Endothelial cell of umbilical vein (primary cell): ENCODE data around the gene TOP2A. TPM values are rescaled to one million over a fixed set of nuclear protein-coding genes. Genes with fewer than 3 reads are reported as not detected.

Experiments
- BruUV-seq: library from RNA; stranded (reverse); fragments of 400-500 nt; replicated peaks from 2 replicates; lab custom pipeline; 2021; lab: Mats Ljungman, UMichigan
- CTCF ChIA-PET: fragments of 300-600, 350-600 bp; sonication (Branson Sonifier 250); formaldehyde crosslinking; loops from one replicate; lab custom pipeline; 2021; ENCODE audit warnings: antibody characterized with exemption, inconsistent platforms; lab: Charles Lee
- POLR2A ChIA-PET: fragments of 300-600, 350-600 bp; sonication (Branson Sonifier 250); formaldehyde crosslinking; loops from one replicate; lab custom pipeline; 2021; ENCODE audit warnings: antibody characterized with exemption, inconsistent platforms; lab: Charles Lee
- DNase-seq: peaks from one replicate; pipeline ENCODE4 v3.0.0-alpha.2; 2011; ENCODE audit warnings: low read depth, low spot score
- FAIRE-seq: peaks from 2 replicates; lab custom pipeline; 2011; peaks lifted over from hg19 to GRCh38; lab: Jason Lieb, UNC
- H2AFZ ChIP-seq: 2 replicates; pipeline ENCODE4 v1.6.0; 2012; ENCODE audit warnings: low read depth, low read length, control low read depth, inconsistent platforms
- H3K27ac ChIP-seq: 2 replicates; pipeline ENCODE4 v1.5.1; 2011; ENCODE audit warnings: low read depth, mild to moderate bottlenecking, control low read depth, low read length, moderate library complexity; ENCODE audit not compliant: insufficient read depth
- H3K27me3 ChIP-seq, 2 experiments: 2 replicates each; pipeline versions ENCODE4 v1.6.0 to v1.6.1; 2011; ENCODE audit warnings: low read length in 2 of 2, mixed read lengths in 1 of 2; ENCODE audit not compliant: control insufficient read depth in 2 of 2, insufficient read depth in 2 of 2
- H3K36me3 ChIP-seq, 2 experiments: 2 replicates in 1 of 2; 3 replicates in 1 of 2; pipeline ENCODE4 v1.5.1; 2011; ENCODE audit warnings: low read length in 2 of 2, mild to moderate bottlenecking in 1 of 2, moderate library complexity in 1 of 2; ENCODE audit not compliant: control insufficient read depth in 2 of 2, insufficient read depth in 2 of 2; ENCODE audit errors: extremely low read depth in 1 of 2
- H3K4me1 ChIP-seq: 3 replicates; pipeline ENCODE4 v1.5.1; 2011; ENCODE audit warnings: mild to moderate bottlenecking, low read length; ENCODE audit not compliant: control insufficient read depth, insufficient read depth; ENCODE audit errors: extremely low read depth
- H3K4me2 ChIP-seq: 2 replicates; pipeline ENCODE4 v1.6.1; 2011; ENCODE audit warnings: low read length, control low read depth, mixed read lengths; ENCODE audit not compliant: insufficient read depth
- H3K4me3 ChIP-seq, 3 experiments: fragments of 200-600 bp in 1 of 3; sonication (generic), shearing (Covaris generic) in 1 of 3; replicated peaks in 1 of 3; 2 replicates each; pipeline ENCODE4 v1.5.1; 2011 to 2016; ENCODE audit warnings: control low read depth in 3 of 3, low read length in 3 of 3, mild to moderate bottlenecking in 2 of 3, inconsistent platforms in 1 of 3, low read depth in 1 of 3, moderate library complexity in 1 of 3; ENCODE audit not compliant: insufficient read depth in 1 of 3
- H3K79me2 ChIP-seq: 2 replicates; pipeline ENCODE4 v1.6.0; 2012; ENCODE audit warnings: low read length, inconsistent platforms; ENCODE audit not compliant: control insufficient read depth, insufficient read depth
- H3K9ac ChIP-seq: replicated peaks from 2 replicates; pipeline ENCODE3; 2011; ENCODE audit warnings: low read length, control low read depth; ENCODE audit not compliant: insufficient read depth; ENCODE audit errors: extremely low read depth
- H3K9me1 ChIP-seq: replicated peaks from 3 replicates; pipeline ENCODE4 v1.6.0; 2011; ENCODE audit warnings: mild to moderate bottlenecking, low read length; ENCODE audit not compliant: control insufficient read depth, insufficient read depth; ENCODE audit errors: extremely low read depth
- H3K9me3 ChIP-seq: replicated peaks from 2 replicates; pipeline ENCODE4 v1.5.1; 2012; ENCODE audit warnings: low read length, inconsistent platforms; ENCODE audit not compliant: control insufficient read depth, insufficient read depth
- H4K20me1 ChIP-seq: replicated peaks from 2 replicates; pipeline ENCODE3; 2011; ENCODE audit warnings: mild to moderate bottlenecking, low read length; ENCODE audit not compliant: control insufficient read depth, insufficient read depth; ENCODE audit errors: extremely low read depth
- EZH2 ChIP-seq: IDR thresholded peaks from 2 replicates; pipeline ENCODE4 v1.6.1; 2012; ENCODE audit warnings: borderline replicate concordance, low read depth, mild to moderate bottlenecking, moderate library complexity, low read length, inconsistent platforms; ENCODE audit not compliant: severe bottlenecking
- FOS ChIP-seq: IDR thresholded peaks from 2 replicates; pipeline ENCODE4 v1.6.1; 2011; ENCODE audit warnings: mild to moderate bottlenecking, low read length, moderate library complexity, borderline replicate concordance; ENCODE audit not compliant: insufficient read depth
- GATA2 ChIP-seq: IDR thresholded peaks from 2 replicates; pipeline ENCODE4 v1.7.0; 2011; ENCODE audit warnings: low read depth, mild to moderate bottlenecking, moderate library complexity, mixed read lengths, low read length; ENCODE audit not compliant: insufficient read length, insufficient read depth
- JUN ChIP-seq: IDR thresholded peaks from 2 replicates; pipeline ENCODE4 v1.6.1; 2011; ENCODE audit warnings: borderline replicate concordance, low read depth; ENCODE audit not compliant: insufficient read length, insufficient read depth
- MYC ChIP-seq: IDR thresholded peaks from one replicate; pipeline ENCODE4 v1.6.1; 2011; ENCODE audit warnings: mild to moderate bottlenecking, low read depth, low read length
- POLR2AphosphoS5 ChIP-seq: IDR thresholded peaks from 2 replicates; pipeline ENCODE4 v1.6.1; 2012; ENCODE audit warnings: low read depth, mild to moderate bottlenecking, control low read depth, low read length, moderate library complexity; ENCODE audit not compliant: insufficient read depth
- dilution Hi-C: fragments of 300-500 bp; cut with MboI; formaldehyde crosslinking; loops from one replicate; pipeline ENCODE4 v1.15.0; 2019; ENCODE audit warnings: low sequenced_read_pairs; ENCODE audit not compliant: extremely low pct_ligation_motif_present
- intact Hi-C: fragments of 100-400 bp; cut with micrococcal nuclease; formaldehyde crosslinking; loops from one replicate; pipeline ENCODE4 v1.10.0; 2022
- polyA plus RNA-seq, 4 experiments: library from polyadenylated mRNA; depleted of rRNA in 3 of 4; stranded (reverse) in 3 of 4; unstranded in 1 of 4; fragments of >200 nt; gene quantifications; 2 replicates each; pipeline versions ENCODE4 v1.2.1 to v1.2.3, GENCODE V29; 2011 to 2012; ENCODE audit warnings: missing spikeins in 1 of 4
- total RNA-seq: library from RNA; stranded (reverse); gene quantifications from 2 replicates; pipeline ENCODE4 v1.2.3, GENCODE V29; 2021
- TF ChIP-seq, protein P1 (sequence below): IDR thresholded peaks from 2 replicates; pipeline ENCODE4 v1.6.1; 2011; ENCODE audit not compliant: insufficient read depth, insufficient read length
- TF ChIP-seq, protein P2 (sequence below), 2 donors: IDR thresholded peaks; 1 replicate in 1 of 2; 2 replicates in 1 of 2; pipeline ENCODE4 v1.5.1; 2011; ENCODE audit warnings: low read length in 2 of 2, mild to moderate bottlenecking in 2 of 2, moderate library complexity in 2 of 2, control low read depth in 1 of 2, inconsistent platforms in 1 of 2, low read depth in 1 of 2; ENCODE audit not compliant: insufficient read depth in 1 of 2; ENCODE audit errors: extremely low read depth in 1 of 2

Gene TOP2A
- total and polyA plus RNA-seq, 2 donors (not counting 3 experiments of a cell fraction or from before 2014, with no cell fraction given) = 31.3 to 160 TPM

DNA sequence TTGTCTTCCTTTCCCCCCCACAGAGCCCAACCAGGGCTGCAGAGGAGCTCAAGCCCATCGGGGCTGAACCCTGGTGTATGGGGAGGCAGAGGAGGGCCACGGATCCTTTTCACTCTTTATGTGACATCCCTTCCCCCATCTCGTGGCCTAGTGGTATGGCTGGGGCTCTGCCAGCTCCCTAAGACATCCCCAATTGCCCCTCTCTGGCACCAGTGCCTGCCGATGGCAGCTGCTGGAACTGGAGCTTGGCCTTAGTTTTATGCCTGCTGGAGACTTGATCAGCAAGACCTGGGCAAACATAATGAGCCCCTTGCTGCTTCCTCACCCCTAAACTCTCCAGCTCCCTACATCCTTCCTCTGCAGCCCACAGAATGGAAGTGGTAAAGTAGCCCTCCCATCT is 8.0 kb upstream of the TOP2A start:
- DNase-seq (no peak), FAIRE-seq (no peak)
- H3K27ac ChIP-seq = no peak overlapping the region
- dilution Hi-C loops = no loop called here
- no peak overlapping the region for H2AFZ ChIP-seq
- H3K4me3 ChIP-seq = no peak overlapping the region
- no peaks in the 10 kb centered on the region for H4K20me1 ChIP-seq
- intact Hi-C loops = no loop called here
- no peaks in the 10 kb centered on the region for H3K79me2 ChIP-seq
- ChIA-PET CTCF (interaction anchor here (1.4 to 2.4 kb wide), 4 partner anchors 10 to 108 kb away, joined by 7 to 11 read pairs (median 10); no protein-coding TSS in a partner anchor), POLR2A (interaction anchor here (0.5 kb wide), 1 partner anchor 16 kb away, joined by 4 read pairs; no protein-coding TSS in a partner anchor)
- TF ChIP-seq JUN (no peak), EZH2 (no peak), MYC (no peak), FOS (no peak), POLR2AphosphoS5 (no peak), GATA2 (no peak)
- TF ChIP-seq, protein P1, sequence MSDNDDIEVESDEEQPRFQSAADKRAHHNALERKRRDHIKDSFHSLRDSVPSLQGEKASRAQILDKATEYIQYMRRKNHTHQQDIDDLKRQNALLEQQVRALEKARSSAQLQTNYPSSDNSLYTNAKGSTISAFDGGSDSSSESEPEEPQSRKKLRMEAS = no peak
- TF ChIP-seq, protein P2, sequence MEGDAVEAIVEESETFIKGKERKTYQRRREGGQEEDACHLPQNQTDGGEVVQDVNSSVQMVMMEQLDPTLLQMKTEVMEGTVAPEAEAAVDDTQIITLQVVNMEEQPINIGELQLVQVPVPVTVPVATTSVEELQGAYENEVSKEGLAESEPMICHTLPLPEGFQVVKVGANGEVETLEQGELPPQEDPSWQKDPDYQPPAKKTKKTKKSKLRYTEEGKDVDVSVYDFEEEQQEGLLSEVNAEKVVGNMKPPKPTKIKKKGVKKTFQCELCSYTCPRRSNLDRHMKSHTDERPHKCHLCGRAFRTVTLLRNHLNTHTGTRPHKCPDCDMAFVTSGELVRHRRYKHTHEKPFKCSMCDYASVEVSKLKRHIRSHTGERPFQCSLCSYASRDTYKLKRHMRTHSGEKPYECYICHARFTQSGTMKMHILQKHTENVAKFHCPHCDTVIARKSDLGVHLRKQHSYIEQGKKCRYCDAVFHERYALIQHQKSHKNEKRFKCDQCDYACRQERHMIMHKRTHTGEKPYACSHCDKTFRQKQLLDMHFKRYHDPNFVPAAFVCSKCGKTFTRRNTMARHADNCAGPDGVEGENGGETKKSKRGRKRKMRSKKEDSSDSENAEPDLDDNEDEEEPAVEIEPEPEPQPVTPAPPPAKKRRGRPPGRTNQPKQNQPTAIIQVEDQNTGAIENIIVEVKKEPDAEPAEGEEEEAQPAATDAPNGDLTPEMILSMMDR (IDR thresholded peaks at IDR 0.05; ENCODE audit: extremely low read depth in 1 of 2, insufficient read depth in 1 of 2, low read depth in 1 of 2, low read length in 2 of 2) = no peak
- H3K9me1 ChIP-seq = no peaks in the 10 kb centered on the region
- H3K4me2 ChIP-seq = no peak overlapping the region
- no TSS peak for BruUV-seq
- H3K27me3 ChIP-seq = peaks cover 0 to 2% of the 10 kb centered on the region in 2 experiments
- H3K36me3 ChIP-seq = no peaks in the 10 kb centered on the region
- H3K4me1 ChIP-seq = no peaks in the 10 kb centered on the region
- no peak overlapping the region for H3K9ac ChIP-seq
- H3K9me3 ChIP-seq = no peaks in the 10 kb centered on the region
